ENCODE data around the gene SMIM14. TPM values are rescaled to one million over a fixed set of nuclear protein-coding genes. Genes with fewer than 3 reads are reported as not detected.

The SMIM14 gene
- total and polyA plus RNA-seq, 2 of the 8 experiments (the other 6 are each of a cell fraction or from before 2014, with no cell fraction given), result 29.1 to 31.0 TPM

GRCh38 chr4:39516407-39516966 is 122.2 kb downstream of the SMIM14 start (continued):
- TF ChIP-seq CHD7 (IDR thresholded peaks at IDR 0.05; ENCODE audit: insufficient replicate concordance, low read length) (no peak), TAF1 (IDR thresholded peaks at IDR 0.05; ENCODE audit: low read depth, low read length) (no peak)
